ENCODE results near the gene NFIC.

- no peak for TF ChIP-seq MAX (IDR thresholded peaks at IDR 0.05)
- no peak for TF ChIP-seq TAF1 (conservative IDR thresholded peaks at IDR 0.05)
- no peak for TF ChIP-seq FOXA1 (IDR thresholded peaks at IDR 0.05)
- TF ChIP-seq JUND (IDR thresholded peaks at IDR 0.05): no peak
- TF ChIP-seq REST (IDR thresholded peaks at IDR 0.05): no peak
Observed at GRCh38 chr19:3496392-3497273, 130.2 kb downstream of the NFIC start.
